Natural killer cell treated with Interleukin-12 subunit alpha and Interleukin-12 subunit beta and Interleukin-15 and Interleukin-18, amount 100 ng/mL, for 72 hours (primary cell): ENCODE results near the gene TIGD7. TPM values are rescaled to one million over a fixed set of nuclear protein-coding genes. Genes with fewer than 3 reads are reported as not detected.
"Not testable (repeated sequence)": the region's sequence is repeated elsewhere in the genome, so short reads cannot be mapped to it uniquely, and the experiment has no call there.

Source experiments
- ATAC-seq, 2 donors: fragments of 150-1000 bp; cut with Tn5 transposase in 1 of 2; sonication (Bioruptor Pico), chemical (Tn5 transposase) in 1 of 2; 2 replicates each; pipeline ENCODE4 v1.10.0; 2021
- DNase-seq: peaks from one replicate; pipeline ENCODE4 v3.0.0; 2022; ENCODE audit warnings: low spot score
- H3K27ac Mint-ChIP-seq, 2 donors: 1 replicate in 1 of 2; 2 replicates in 1 of 2; pipeline ENCODE4 v1.8.0; 2022; ENCODE audit warnings: mixed read lengths in 2 of 2, mild to moderate bottlenecking in 1 of 2, moderate library complexity in 1 of 2
- H3K27me3 Mint-ChIP-seq, 2 donors: 1 replicate in 1 of 2; 2 replicates in 1 of 2; pipeline ENCODE4 v1.8.0; 2022; ENCODE audit warnings: mixed read lengths in 2 of 2
- H3K36me3 Mint-ChIP-seq: one replicate; pipeline ENCODE4 v1.8.0; 2022; ENCODE audit warnings: mixed read lengths
- H3K4me1 Mint-ChIP-seq, 2 donors: 1 replicate in 1 of 2; 2 replicates in 1 of 2; pipeline ENCODE4 v1.8.0; 2022; ENCODE audit warnings: low read depth in 2 of 2, mixed read lengths in 2 of 2, mild to moderate bottlenecking in 1 of 2
- H3K4me3 Mint-ChIP-seq: one replicate; pipeline ENCODE4 v1.8.0; 2022; ENCODE audit warnings: mixed read lengths
- H3K9me3 Mint-ChIP-seq: 2 replicates; pipeline ENCODE4 v1.8.0; 2022; ENCODE audit warnings: mixed read lengths
- total RNA-seq, 2 donors: library from RNA; stranded (reverse); gene quantifications; one replicate each; pipeline ENCODE4 v1.2.3, GENCODE V29; 2022

The TIGD7 gene
- total RNA-seq, 2 donors from 2014 or later = 5.0 to 6.7 TPM

GRCh38 chr16:3295783-3296182 lies 9.4 kb downstream of the TIGD7 start:
- Mint-ChIP-seq H3K27me3 (no peaks in the 10 kb centered on the region), H3K9me3 (peaks cover 21% of the 10 kb centered on the region), H3K4me1 (peaks cover 0 to 6% of the 10 kb centered on the region in 2 donors), H3K36me3 (peaks cover 60% of the 10 kb centered on the region), H3K27ac (no peak overlapping the region), H3K4me3 (no peak overlapping the region)
- DNase-seq (no peak), ATAC-seq (no peak)

- H3K27ac Mint-ChIP-seq = no peak overlapping the region
- peaks cover 60% of the 10 kb centered on the region for H3K36me3 Mint-ChIP-seq
- DNase-seq (no peak), ATAC-seq (no peak)
- no peak overlapping the region for H3K4me3 Mint-ChIP-seq
- H3K27me3 Mint-ChIP-seq = no peaks in the 10 kb centered on the region
- H3K4me1 Mint-ChIP-seq = peaks cover 0 to 6% of the 10 kb centered on the region in 2 donors
- peaks cover 19% of the 10 kb centered on the region for H3K9me3 Mint-ChIP-seq
Observed at GRCh38 chr16:3295209-3295608, 10.0 kb downstream of the TIGD7 start.

DNA sequence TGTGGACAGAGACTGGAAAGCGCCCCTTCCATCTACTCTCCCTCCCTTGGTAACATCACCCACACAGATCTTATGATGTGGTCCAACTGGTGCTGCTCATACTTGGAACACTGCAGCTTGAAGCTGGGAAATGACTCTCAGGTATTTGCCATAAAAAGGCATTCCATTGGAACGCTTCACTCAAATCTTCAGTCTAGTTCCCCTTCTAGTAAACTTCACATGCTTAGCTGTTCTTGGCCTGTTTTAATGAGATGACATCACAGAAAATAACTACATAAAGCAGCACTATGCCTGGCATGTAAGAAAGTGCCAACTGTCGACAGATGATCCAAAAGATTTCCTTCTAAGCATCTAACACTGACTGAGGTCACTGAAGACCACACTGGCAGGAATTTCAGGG lies 12.6 kb downstream of the TIGD7 start:
- DNase-seq (no peak), ATAC-seq (no peak)
- Mint-ChIP-seq H3K4me3 (no peak overlapping the region), H3K27ac (no peak overlapping the region), H3K27me3 (no peaks in the 10 kb centered on the region), H3K9me3 (peaks cover 16% of the 10 kb centered on the region), H3K36me3 (peaks cover 58% of the 10 kb centered on the region), H3K4me1 (peaks cover 0 to 6% of the 10 kb centered on the region in 2 donors)

- peaks cover 0 to 11% of the 10 kb centered on the region in 2 donors for H3K4me1 Mint-ChIP-seq
- H3K9me3 Mint-ChIP-seq = peaks cover 13% of the 10 kb centered on the region
- ATAC-seq (no peak), DNase-seq (no peak)
- H3K4me3 Mint-ChIP-seq = no peak overlapping the region
- H3K27ac Mint-ChIP-seq = no peak overlapping the region
- peaks cover 57% of the 10 kb centered on the region for H3K36me3 Mint-ChIP-seq
- H3K27me3 Mint-ChIP-seq = no peaks in the 10 kb centered on the region
Observed at GRCh38 chr16:3289998-3290673, 15.1 kb downstream of the TIGD7 start.

DNA sequence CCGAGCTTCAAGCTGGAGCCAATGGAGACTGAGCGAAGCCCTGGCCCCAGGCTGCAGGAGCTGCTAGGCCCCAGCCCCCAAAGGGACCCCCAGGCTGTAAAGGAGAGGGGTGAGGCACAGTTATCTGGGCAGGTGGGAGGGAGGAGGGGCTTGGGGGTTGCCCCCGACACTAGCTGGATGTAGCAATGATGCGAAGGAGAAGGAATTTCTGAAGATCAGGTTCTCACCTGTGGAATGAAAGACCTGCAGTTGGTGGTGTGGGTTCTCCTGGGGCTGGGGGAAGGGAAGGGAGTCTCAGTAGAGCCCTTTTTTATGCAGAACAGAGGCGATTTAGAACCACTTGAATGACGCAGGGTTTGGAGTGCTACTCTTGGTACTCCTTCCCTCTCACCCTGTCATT lies 20.1 kb downstream of the TIGD7 start:
- DNase-seq = no peak
- Mint-ChIP-seq H3K4me3 (peak overlapping the region; percentile 95), H3K36me3 (peaks cover 30% of the 10 kb centered on the region), H3K4me1 (peaks cover 25 to 28% of the 10 kb centered on the region in 2 donors), H3K27me3 (no peaks in the 10 kb centered on the region), H3K9me3 (no peaks in the 10 kb centered on the region), H3K27ac (peak overlapping the region in 1 of 2 donors; percentile 91)
- ATAC-seq = no peak

- Mint-ChIP-seq H3K4me1 (peaks cover 25 to 28% of the 10 kb centered on the region in 2 donors), H3K36me3 (peaks cover 23% of the 10 kb centered on the region), H3K9me3 (no peaks in the 10 kb centered on the region), H3K4me3 (peak overlapping the region; percentile 95), H3K27ac (peak overlapping the region; percentile 91 to 95), H3K27me3 (no peaks in the 10 kb centered on the region)
- ATAC-seq = no peak
- no peak for DNase-seq
Observed at GRCh38 chr16:3283543-3284447, 21.4 kb downstream of the TIGD7 start.

- DNase-seq (peak; percentile 97), ATAC-seq (peak; percentile 93 to 94)
- H3K27me3 Mint-ChIP-seq = no peaks in the 10 kb centered on the region
- peaks cover 19% of the 10 kb centered on the region for H3K36me3 Mint-ChIP-seq
- no peaks in the 10 kb centered on the region for H3K9me3 Mint-ChIP-seq
- peak within 1 kb of the TSS; percentile 91 to 95 for H3K27ac Mint-ChIP-seq
- H3K4me1 Mint-ChIP-seq = peaks cover 25 to 28% of the 10 kb centered on the region in 2 donors
- peak within 1 kb of the TSS; percentile 95 for H3K4me3 Mint-ChIP-seq
Observed at GRCh38 chr16:3282730-3283542, 22.3 kb downstream of the TIGD7 start, which contains the start of gene ZNF263. ZNF263 (plus strand) TSS chr16:3283491; CDS start chr16:3283819, 328 bp downstream.

GRCh38 chr16:3282103-3282729 lies 23.0 kb downstream of the TIGD7 start:
- Mint-ChIP-seq H3K36me3 (peaks cover 14% of the 10 kb centered on the region), H3K4me1 (peaks cover 24 to 25% of the 10 kb centered on the region in 2 donors), H3K4me3 (peak overlapping the region; percentile 95), H3K9me3 (no peaks in the 10 kb centered on the region), H3K27ac (peak overlapping the region; percentile 91 to 95), H3K27me3 (no peaks in the 10 kb centered on the region)
- ATAC-seq (peak; percentile 38 to 52), DNase-seq (no peak)

- DNase-seq (no peak), ATAC-seq (no peak)
- Mint-ChIP-seq H3K27me3 (no peaks in the 10 kb centered on the region), H3K36me3 (peaks cover 10% of the 10 kb centered on the region), H3K4me1 (peaks cover 24 to 25% of the 10 kb centered on the region in 2 donors), H3K9me3 (no peaks in the 10 kb centered on the region), H3K27ac (no peak overlapping the region), H3K4me3 (peak overlapping the region; percentile 57)
Observed at GRCh38 chr16:3281222-3281820, 23.9 kb downstream of the TIGD7 start.

DNA sequence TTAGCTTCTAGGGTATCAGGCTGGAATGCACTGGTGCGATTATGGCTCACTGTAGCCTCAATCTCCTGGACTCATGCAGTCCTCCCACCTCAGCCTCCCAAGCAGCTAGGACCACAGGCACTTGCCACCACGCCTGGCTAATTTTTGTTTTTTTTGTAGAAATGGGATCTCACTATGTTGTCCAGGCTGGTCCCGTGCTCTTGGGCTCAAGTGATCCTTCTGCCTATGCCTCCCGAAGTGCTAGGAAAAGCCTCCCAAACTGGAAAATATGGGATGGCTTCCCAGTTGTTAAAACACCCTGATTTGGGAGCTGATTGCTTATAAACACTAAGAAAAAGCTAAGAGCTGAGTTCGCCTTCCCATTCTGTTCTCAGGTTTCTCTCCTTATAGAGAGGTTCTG lies 28.6 kb downstream of the TIGD7 start:
- H3K27me3 Mint-ChIP-seq = no peaks in the 10 kb centered on the region
- no peak for ATAC-seq
- no peak overlapping the region for H3K4me3 Mint-ChIP-seq
- H3K36me3 Mint-ChIP-seq = no peaks in the 10 kb centered on the region
- no peak overlapping the region for H3K27ac Mint-ChIP-seq
- peaks cover 0 to 3% of the 10 kb centered on the region in 2 donors for H3K4me1 Mint-ChIP-seq
- no peak for DNase-seq
- H3K9me3 Mint-ChIP-seq = no peaks in the 10 kb centered on the region

DNA sequence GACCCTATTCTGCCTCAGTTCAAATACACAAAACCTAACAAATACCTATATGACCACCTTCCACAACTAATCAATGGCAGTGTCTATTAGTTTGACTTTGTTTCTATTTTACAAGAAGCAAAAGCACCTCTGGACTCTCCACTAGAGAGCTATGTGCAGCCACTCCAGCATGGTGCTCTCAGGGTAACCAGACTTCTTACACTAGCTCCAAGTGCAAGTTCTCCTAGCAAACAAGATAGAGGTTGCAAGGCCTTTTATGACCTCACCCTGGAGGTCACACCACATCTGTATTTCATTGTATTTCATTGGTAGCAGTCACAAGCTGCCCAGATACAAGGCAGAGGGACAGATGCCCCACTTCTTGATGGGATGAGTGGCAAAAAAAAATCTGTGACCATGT lies 30.3 kb downstream of the TIGD7 start:
- Mint-ChIP-seq H3K4me3 (no peak overlapping the region), H3K9me3 (no peaks in the 10 kb centered on the region), H3K27me3 (no peaks in the 10 kb centered on the region), H3K4me1 (peaks cover 0 to 3% of the 10 kb centered on the region in 2 donors), H3K27ac (no peak overlapping the region), H3K36me3 (no peaks in the 10 kb centered on the region)
- ATAC-seq (no peak), DNase-seq (no peak)

DNA sequence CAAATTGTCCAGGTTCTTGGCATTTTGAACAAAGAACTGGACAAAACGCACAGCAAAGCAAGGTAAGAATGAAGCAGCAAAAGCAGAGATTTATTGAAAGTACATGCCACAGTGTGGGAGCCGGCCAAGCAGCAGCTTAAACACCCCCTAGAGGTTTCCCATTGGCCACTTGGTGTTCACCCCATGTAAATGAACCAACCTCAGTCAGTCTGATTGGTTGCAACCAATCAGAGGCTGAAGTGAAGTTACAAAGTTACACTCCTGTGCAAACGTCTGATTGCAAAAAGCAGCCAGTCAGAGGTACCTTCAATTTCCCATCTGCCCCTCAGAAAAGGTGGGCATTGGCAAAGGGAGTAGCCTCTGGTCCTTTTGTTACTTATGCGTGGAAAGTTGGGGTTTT lies 30.7 kb downstream of the TIGD7 start:
- Mint-ChIP-seq H3K4me3 (no peak overlapping the region), H3K27ac (no peak overlapping the region), H3K9me3 (no peaks in the 10 kb centered on the region), H3K27me3 (no peaks in the 10 kb centered on the region), H3K36me3 (no peaks in the 10 kb centered on the region), H3K4me1 (peaks cover 0 to 3% of the 10 kb centered on the region in 2 donors)
- DNase-seq (no peak), ATAC-seq (no peak)

GRCh38 chr16:3271281-3271680 lies 33.9 kb downstream of the TIGD7 start:
- not testable (repeated sequence) for H3K4me1 Mint-ChIP-seq, H3K27me3 Mint-ChIP-seq, H3K27ac Mint-ChIP-seq, H3K36me3 Mint-ChIP-seq, ATAC-seq, H3K4me3 Mint-ChIP-seq, DNase-seq, H3K9me3 Mint-ChIP-seq
